Kidney epithelial cell (primary cell): ENCODE results near the gene XCR1. TPM values are rescaled to one million over a fixed set of nuclear protein-coding genes. Genes with fewer than 3 reads are reported as not detected.
"Not testable (repeated sequence)": the region's sequence is repeated elsewhere in the genome, so short reads cannot be mapped to it uniquely, and the experiment has no call there.

Source experiments
- DNase-seq: peaks from one replicate; pipeline ENCODE4 v3.0.0-alpha.2; 2010; ENCODE audit warnings: low read depth
- H3K27me3 ChIP-seq: 2 replicates; pipeline ENCODE4 v1.6.0; 2011; ENCODE audit warnings: low read length; ENCODE audit not compliant: control insufficient read depth, insufficient read depth
- H3K36me3 ChIP-seq: 2 replicates; pipeline ENCODE4 v1.5.1; 2011; ENCODE audit warnings: low read length; ENCODE audit not compliant: control insufficient read depth, insufficient read depth
- H3K4me3 ChIP-seq: 2 replicates; pipeline ENCODE4 v1.5.1; 2011; ENCODE audit warnings: low read depth, mild to moderate bottlenecking, control low read depth, low read length
- total RNA-seq: library from RNA; depleted of rRNA; stranded (reverse); fragments of >200 nt; gene quantifications from 2 replicates; pipeline ENCODE4 v1.2.3, GENCODE V29; 2015
- TF ChIP-seq, protein P1 (sequence below): IDR thresholded peaks from 2 replicates; pipeline ENCODE4 v1.5.1; 2011; ENCODE audit warnings: mild to moderate bottlenecking, moderate library complexity, low read length, control low read depth, inconsistent platforms; ENCODE audit not compliant: insufficient read depth, poor library complexity, severe bottlenecking

The XCR1 gene
- total RNA-seq, 1 donor from 2014 or later: not detected

DNA sequence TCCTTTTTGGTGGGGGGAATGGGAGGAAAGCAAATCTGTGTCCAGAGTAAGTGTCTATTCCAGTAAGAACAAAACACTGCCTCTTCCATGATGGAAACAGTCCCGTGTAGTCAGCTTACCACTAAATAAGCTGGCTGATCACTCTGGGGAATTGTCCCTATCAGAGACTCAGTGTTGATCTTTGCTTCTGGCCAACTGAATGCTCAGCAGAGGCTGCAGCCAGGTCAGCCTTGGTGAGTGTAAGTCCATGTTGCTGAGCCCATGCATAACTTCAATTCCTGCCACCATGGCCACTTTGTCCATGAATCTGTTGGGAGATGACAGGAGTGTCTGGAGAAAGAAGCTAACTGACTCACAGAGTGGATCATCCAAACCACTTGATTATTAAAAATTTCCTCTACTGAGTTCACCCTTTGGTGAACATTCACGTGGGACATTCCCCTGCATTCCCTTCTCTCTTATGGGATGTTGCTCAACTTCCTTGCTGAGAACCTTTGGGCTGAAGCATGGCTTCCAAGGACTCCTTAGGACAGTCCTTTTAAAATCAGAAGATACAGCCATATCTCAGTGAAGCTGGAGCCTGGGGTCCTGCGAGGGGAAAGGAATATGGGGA is 33.9 kb upstream of the XCR1 start:
- Histone ChIP-seq H3K36me3 (no peaks in the 10 kb centered on the region), H3K4me3 (no peak overlapping the region), H3K27me3 (no peaks in the 10 kb centered on the region)
- no peak for DNase-seq
- TF ChIP-seq, protein P1, sequence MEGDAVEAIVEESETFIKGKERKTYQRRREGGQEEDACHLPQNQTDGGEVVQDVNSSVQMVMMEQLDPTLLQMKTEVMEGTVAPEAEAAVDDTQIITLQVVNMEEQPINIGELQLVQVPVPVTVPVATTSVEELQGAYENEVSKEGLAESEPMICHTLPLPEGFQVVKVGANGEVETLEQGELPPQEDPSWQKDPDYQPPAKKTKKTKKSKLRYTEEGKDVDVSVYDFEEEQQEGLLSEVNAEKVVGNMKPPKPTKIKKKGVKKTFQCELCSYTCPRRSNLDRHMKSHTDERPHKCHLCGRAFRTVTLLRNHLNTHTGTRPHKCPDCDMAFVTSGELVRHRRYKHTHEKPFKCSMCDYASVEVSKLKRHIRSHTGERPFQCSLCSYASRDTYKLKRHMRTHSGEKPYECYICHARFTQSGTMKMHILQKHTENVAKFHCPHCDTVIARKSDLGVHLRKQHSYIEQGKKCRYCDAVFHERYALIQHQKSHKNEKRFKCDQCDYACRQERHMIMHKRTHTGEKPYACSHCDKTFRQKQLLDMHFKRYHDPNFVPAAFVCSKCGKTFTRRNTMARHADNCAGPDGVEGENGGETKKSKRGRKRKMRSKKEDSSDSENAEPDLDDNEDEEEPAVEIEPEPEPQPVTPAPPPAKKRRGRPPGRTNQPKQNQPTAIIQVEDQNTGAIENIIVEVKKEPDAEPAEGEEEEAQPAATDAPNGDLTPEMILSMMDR: no peak

GRCh38 chr3:46060551-46060950 is 33.3 kb upstream of the XCR1 start:
- no peaks in the 10 kb centered on the region for H3K27me3 ChIP-seq
- TF ChIP-seq, protein P1: no peak
- no peak for DNase-seq
- no peak overlapping the region for H3K4me3 ChIP-seq
- H3K36me3 ChIP-seq: no peaks in the 10 kb centered on the region

- TF ChIP-seq, protein P1: no peak
- DNase-seq: no peak
- no peak overlapping the region for H3K4me3 ChIP-seq
- no peaks in the 10 kb centered on the region for H3K27me3 ChIP-seq
- H3K36me3 ChIP-seq: no peaks in the 10 kb centered on the region
Observed at GRCh38 chr3:46059432-46059831, 32.1 kb upstream of the XCR1 start.

- H3K27me3 ChIP-seq: no peaks in the 10 kb centered on the region
- TF ChIP-seq, protein P1: no peak
- no peak overlapping the region for H3K4me3 ChIP-seq
- DNase-seq: no peak
- no peaks in the 10 kb centered on the region for H3K36me3 ChIP-seq
Observed at GRCh38 chr3:46058981-46059380, 31.7 kb upstream of the XCR1 start.

- TF ChIP-seq, protein P1: no peak
- H3K36me3 ChIP-seq: no peaks in the 10 kb centered on the region
- H3K27me3 ChIP-seq: no peaks in the 10 kb centered on the region
- DNase-seq: no peak
- no peak overlapping the region for H3K4me3 ChIP-seq
Observed at GRCh38 chr3:46057716-46058115, 30.4 kb upstream of the XCR1 start.

- TF ChIP-seq, protein P1: no peak
- Histone ChIP-seq H3K4me3 (no peak overlapping the region), H3K27me3 (no peaks in the 10 kb centered on the region), H3K36me3 (no peaks in the 10 kb centered on the region)
- DNase-seq: no peak
Observed at GRCh38 chr3:46056686-46057085, 29.4 kb upstream of the XCR1 start.

DNA sequence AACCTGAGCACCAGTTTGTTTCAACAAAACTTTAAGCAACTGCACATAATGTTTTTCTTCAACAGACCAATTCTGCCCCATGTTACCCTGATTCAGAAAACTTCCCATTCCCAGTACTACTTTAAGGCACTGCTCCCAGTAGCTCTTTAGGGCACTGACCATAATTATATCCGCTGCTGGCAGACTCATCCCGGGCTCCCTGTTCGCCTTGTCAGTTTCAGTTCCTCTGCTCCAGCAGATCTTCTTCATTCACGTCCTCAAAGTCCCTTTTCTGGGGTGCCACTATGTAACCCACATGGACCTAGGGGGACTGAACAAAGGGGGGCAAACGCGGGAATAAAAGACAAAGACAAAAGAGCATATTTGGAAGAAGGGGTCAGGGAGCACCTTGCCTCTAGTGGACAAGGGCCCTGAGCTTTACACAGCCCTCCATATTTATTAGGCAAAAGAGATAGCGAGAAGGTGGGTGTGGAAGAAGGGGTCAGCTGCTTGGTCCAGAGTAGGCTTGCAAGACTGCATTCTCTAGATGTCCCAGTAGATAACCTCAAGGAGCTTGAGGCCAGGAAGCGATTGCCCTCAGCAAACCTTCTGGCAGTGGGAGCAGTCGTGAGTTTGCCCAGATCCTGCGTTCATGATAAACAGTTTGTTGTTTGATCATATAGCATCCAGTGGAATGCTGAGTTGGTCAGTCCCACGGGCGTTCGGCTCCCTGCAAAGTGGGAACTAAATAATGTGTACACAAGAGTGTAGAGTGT is 26.7 kb upstream of the XCR1 start:
- not testable (repeated sequence) for H3K36me3 ChIP-seq, DNase-seq, H3K27me3 ChIP-seq

GRCh38 chr3:46053265-46053664 is 26.0 kb upstream of the XCR1 start:
- DNase-seq, H3K27me3 ChIP-seq, H3K4me3 ChIP-seq: not testable (repeated sequence)

More for the DNA sequence above, 26.7 kb upstream of the XCR1 start:
- not testable (repeated sequence) for H3K4me3 ChIP-seq

More at GRCh38 chr3:46053265-46053664, 26.0 kb upstream of the XCR1 start:
- H3K36me3 ChIP-seq: not testable (repeated sequence)
